ENCODE data around the gene DIPK1A.

Gene DIPK1A

GRCh38 chr1:92842082-92843045, 118.9 kb downstream of the DIPK1A start:
- no peak for DNase-seq

DNA sequence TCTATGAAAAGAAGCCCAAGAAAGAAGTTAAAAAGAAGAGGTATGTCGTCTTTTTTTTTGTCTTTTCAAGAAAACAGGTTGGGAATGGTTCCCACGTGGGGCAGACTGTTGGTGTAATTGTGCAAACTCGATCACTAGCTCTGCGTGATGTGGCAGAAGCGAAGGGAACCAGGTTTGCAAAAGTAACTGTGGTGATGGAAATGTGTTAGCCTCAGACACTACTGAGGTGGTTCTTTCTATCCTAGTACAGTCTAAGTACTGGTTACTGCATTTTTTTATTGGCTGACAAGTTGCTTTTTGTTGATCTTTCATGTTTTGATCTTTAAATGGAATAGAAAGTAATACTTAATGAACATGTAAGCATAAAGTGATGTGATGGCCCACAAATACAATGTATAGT, 120.7 kb downstream of the DIPK1A start:
- DNase-seq (no peak), ATAC-seq (no peak)

More at GRCh38 chr1:92842082-92843045, 118.9 kb downstream of the DIPK1A start:
- no peak for ATAC-seq

DNA sequence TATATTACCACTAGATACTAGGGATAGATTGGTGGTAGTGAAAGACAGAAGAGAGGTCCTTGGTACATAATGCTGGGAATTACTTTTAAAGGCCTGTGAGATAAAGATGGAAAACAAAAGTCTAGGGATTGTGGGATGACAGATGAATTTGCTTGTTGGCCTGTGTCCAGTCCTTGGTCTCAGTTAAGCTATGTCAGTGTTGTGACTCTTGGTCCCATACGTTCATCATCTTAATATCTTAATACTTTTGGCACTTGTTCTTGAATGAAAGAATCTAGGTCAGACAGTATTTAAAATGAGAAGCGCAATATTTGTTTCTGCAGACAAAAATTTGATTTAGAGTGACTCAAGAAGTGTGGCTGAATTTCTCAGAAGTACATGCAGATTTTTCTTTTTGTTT, 121.8 kb downstream of the DIPK1A start:
- ATAC-seq = no peak
- DNase-seq = no peak

DNA sequence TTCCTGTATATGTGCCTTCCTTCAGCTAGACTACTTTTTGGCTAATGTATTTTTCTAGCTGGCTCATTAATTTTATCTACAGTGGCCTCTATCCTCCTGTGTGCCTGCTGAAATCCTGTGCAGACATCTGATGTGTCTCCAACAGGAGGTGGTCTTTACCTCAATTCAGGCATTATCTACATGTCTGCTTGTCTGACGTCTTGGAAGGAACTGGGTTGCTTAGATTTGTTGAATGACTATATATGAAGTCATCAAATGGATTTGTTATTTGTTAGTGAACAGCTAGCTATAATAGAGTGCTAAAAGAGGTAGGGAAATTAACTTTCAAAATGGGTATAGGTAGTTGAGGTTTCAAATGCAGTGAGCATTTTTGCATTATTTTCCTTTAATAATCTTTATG, 122.7 kb downstream of the DIPK1A start:
- ATAC-seq (no peak), DNase-seq (no peak)

DNA sequence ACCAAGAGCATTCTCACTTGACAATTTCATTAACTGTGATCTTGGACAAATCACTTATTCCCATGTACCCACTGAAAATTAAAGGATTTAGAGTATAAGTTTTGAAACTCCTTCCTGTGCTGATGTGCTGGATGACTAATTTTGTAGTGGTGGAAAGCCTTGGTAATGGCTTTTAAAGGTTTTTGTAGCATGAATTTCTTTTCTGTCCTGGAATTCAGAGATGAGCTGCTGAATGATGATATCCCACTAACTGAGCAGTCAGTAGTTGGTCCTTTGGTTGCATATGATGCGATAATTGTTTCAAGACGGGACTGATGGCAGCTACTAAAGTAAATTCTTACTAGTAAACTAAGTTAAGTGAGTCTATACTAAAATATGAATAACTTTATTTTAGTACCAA, 124.2 kb downstream of the DIPK1A start:
- no peak for ATAC-seq

GRCh38 chr1:92834617-92835016, 126.6 kb downstream of the DIPK1A start:
- no peak for DNase-seq
- no peak for ATAC-seq

More for the DNA sequence above, 124.2 kb downstream of the DIPK1A start:
- DNase-seq = no peak

GRCh38 chr1:92833840-92834239, 127.4 kb downstream of the DIPK1A start:
- ATAC-seq (no peak), DNase-seq (peak; percentile 16)

DNA sequence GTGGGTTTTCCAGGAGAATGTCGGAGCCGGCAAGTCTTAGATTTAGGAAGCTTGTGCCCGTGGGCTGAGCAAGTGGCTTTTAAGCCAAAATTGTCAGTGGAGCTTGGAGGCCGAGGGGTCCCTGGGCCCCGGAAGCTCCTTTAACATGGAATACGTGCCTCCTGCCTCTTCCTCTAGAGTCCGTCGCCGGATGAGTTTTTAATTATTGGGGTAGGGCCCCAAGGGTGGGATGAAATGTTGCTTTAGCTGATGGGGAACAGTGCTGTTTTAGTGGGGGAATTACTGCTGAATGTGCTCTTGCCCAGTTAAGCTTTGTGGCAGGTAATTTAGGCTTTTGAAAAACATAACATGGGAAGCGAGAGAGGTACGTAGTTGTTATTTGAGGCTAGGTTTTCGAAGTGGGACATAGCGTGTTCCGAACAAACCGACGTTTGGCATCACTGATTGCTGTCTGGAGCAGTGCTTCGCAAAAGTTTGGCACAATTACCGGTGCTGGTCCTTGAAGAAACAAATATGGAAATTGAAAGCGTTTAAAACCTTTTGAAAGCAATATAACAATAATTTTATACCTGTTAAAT, 128.6 kb downstream of the DIPK1A start:
- ATAC-seq = no peak
- no peak for DNase-seq

GRCh38 chr1:92831762-92832536, 129.3 kb downstream of the DIPK1A start, which contains the start of gene RPL5:
TSS of gene RPL5 (plus strand) at chr1:92832040. CDS start at chr1:92832115, 75 bp downstream.
- peak; percentile 94 for ATAC-seq
- DNase-seq = peak; percentile 98

- ATAC-seq (no peak), DNase-seq (no peak)
Observed at GRCh38 chr1:92831368-92831761, 129.9 kb downstream of the DIPK1A start.

GRCh38 chr1:92826792-92827191, 134.5 kb downstream of the DIPK1A start:
- ATAC-seq (no peak), DNase-seq (no peak)

- no peak for DNase-seq
- no peak for ATAC-seq
Observed at GRCh38 chr1:92822879-92823278, 138.4 kb downstream of the DIPK1A start.

DNA sequence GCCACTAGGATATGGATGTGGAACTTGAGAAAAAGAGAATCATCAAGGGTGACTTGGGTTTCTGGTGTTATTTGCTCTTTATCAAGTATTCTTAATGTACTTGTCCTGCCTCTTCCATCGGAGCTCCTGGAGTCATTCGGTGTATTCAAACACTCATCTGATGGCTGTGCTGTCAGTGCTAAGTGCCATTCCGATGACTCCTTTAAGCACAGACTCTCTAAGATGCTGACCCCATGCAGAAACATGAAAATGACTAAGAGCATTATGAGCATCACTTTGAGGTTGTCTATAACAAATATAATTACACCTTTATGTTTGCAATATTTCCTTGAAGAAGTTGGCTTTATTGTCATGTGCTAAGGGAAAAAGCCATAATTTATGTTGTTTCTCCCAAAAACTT, 140.7 kb downstream of the DIPK1A start:
- ATAC-seq (no peak), DNase-seq (no peak)

GRCh38 chr1:92820024-92820423, 141.2 kb downstream of the DIPK1A start:
- DNase-seq (no peak), ATAC-seq (no peak)

DNA sequence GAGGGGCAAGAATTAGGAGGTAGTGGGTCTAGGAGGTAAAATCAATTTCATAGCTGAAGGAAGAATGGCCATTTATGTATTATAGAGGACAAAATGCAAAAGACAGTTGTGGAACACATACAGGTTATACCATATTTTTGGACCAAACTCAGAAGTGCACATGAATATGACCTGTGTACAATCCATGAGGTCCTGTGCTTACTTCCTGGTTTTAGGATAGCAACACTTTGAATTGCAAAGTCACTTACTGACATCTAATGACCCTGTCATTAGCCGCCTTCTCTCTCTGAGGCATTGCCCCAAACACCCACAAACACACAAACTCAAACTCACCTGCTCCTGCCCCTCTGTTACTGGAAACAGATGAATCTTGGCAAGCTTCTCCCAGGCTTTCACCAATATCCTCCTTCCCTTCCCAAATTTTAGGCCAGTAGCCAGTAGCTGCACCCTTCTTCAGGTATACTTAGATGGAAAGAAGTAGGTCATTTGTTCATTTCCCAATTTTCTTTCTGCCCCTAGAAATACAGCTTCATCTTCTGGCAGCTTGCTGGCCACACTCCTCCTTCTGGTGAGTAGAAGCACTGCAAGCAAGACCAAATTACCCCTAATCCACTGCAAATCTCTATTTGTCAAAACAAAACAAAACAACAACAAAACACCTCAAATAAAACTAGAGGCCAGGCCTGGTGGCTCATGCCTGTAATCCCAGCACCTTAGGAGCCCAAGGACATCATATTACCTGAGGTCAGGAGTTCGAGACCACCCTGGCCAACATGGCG, 143.1 kb downstream of the DIPK1A start:
- ATAC-seq (no peak), DNase-seq (no peak)

DNA sequence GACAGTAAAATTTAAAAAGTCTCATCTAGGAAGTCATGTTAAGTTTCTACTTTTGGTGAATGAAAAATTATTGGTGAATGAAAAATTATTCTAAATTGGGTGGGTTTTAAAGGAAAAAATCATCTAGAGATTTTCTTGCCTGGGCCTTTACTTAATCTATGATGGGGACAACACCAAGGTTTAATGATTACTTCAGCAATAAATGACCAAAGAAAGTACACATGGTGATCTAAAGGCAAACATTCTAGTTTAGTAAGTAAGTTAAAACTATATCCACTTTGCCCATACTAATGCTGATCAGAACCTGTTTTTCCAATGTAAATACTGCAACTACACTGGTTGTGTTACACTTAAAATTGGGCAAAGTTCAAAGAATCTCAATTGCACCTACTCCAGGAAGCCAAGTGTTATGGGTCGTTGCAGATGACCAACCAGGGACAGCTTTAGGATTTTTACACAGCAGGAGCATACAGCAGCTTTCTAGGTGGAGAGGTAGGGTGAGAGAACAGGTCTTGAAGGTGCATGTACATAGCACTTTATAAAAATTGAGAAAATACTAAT, 144.0 kb downstream of the DIPK1A start:
- DNase-seq (no peak), ATAC-seq (no peak)

DNA sequence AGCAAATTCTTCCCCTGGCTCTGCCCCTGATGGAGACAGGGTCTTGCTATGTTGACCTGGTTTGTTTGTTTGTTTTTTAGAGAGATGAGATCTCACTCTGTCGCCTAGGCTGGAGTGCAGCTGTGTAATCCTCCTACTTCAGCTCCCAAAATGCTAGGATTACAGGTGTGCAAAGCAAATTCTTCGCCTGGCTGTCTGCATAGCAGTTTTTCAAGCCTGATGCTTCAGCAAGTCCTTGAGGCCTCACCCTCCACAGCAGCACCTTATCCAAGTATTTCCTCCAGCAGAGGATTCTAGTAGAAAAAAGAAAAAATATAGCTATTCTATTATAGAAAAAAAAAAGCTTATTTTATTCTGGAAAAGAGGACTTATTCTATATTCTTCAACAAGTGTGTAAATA, 144.5 kb downstream of the DIPK1A start:
- ATAC-seq = no peak
- no peak for DNase-seq

DNA sequence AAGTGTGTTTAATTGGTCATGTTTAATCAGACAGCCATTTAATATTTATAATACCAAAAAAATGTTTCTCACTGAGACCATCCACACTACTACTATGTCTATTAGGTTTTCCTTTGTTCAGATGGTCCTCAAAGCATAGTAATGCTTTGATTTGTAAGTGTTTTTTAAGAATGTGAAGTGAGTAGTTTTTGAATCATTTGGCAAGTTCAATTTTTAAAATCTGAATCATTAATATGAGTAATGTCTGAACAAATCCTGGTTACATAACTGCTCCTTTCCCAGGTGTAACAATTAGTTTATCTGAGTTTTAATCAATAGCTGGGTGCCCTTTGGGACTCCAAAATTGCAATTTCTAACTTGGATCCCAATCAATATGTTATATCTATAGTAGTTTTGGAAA, 152.9 kb downstream of the DIPK1A start:
- DNase-seq (no peak), ATAC-seq (no peak)

GRCh38 chr1:92805216-92805615, 156.0 kb downstream of the DIPK1A start:
- ATAC-seq = no peak

DNA sequence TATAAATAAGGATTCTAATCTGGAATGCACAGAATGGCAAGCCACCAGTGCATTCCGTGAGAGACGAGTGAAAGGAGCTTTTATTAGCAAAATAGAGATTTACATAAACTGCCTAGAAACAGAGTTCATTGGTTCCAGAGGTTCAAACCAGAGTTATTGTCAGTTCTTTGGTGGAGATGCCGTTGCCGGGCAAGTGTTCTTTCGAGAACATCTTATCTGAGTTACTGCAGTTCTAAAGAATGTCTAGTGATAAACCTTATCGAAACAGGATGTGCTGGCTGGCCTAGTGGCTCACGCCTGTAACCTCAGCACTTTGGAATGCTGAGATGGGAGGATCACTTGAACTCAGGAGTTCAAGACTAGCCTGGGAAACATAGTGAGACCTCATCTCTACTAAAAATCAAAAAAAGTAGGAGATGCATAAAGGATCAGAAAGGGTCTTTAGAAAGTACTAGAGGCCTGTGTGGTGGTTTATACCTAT, 156.5 kb downstream of the DIPK1A start:
- ATAC-seq (no peak), DNase-seq (no peak)

More at GRCh38 chr1:92805216-92805615, 156.0 kb downstream of the DIPK1A start:
- no peak for DNase-seq

GRCh38 chr1:92803140-92803887, 157.9 kb downstream of the DIPK1A start:
- no peak for DNase-seq
- no peak for ATAC-seq
